Fibroblast of skin of scalp (primary cell): ENCODE results near the gene SMCO4. TPM values are rescaled to one million over a fixed set of nuclear protein-coding genes. Genes with fewer than 3 reads are reported as not detected.
"Not testable (repeated sequence)": the region's sequence is repeated elsewhere in the genome, so short reads cannot be mapped to it uniquely, and the experiment has no call there.

Experiments
- DNase-seq: peaks from one replicate; pipeline ENCODE4 v3.0.0-alpha.2; 2013
- polyA plus RNA-seq, 2 experiments: library from polyadenylated mRNA; unstranded; fragments of 120-200 nt; gene quantifications; one replicate each; pipeline ENCODE4 v1.2.1, GENCODE V29; 2013; ENCODE audit not compliant: insufficient read length in 2 of 2

Gene SMCO4, protein sequence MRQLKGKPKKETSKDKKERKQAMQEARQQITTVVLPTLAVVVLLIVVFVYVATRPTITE
- 23.7 TPM for polyA plus RNA-seq (2013, experiment 1 of 2; ENCODE audit: insufficient read length)
- polyA plus RNA-seq (2013, experiment 2 of 2; ENCODE audit: insufficient read length), result 22.3 TPM

DNA sequence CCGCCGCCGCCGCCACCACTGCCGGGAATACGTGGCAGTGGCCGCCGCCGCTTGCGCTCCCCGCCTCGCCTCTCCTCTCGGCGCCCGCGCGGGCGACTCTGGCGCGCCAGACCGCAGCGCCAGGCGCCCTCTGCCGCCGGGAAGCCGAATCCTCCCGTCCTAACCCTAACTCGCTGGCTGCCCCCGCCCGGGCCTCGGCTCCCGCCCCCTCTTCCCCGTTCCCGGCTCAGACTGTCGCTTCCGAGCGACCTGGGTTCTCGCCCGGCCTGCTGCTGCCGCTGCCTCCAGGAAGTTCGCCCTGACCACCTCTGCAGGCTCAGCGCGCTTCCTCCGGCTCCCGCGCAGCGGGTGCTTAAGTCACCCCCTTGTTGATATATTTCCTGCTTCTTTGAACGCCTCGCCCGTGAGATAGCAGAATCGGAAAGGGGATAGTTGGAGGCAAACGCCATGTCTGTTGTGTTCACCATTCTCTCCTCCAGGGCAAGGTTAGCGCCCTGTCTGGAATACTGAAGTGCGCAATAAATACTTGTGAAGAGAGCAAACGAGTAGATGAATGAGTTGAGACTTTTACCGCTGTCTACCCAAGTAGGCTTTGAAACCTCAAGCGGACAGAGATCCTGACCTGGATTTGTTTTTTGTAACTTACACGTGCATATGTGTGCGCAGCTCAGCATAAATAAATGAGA, at the start of gene SMCO4:
TSS of gene SMCO4 (minus strand) at position 100 of the 686 bp plus-strand sequence. CDS start 64,202 bp downstream, outside the sequence.
- peak; percentile 86 for DNase-seq

DNA sequence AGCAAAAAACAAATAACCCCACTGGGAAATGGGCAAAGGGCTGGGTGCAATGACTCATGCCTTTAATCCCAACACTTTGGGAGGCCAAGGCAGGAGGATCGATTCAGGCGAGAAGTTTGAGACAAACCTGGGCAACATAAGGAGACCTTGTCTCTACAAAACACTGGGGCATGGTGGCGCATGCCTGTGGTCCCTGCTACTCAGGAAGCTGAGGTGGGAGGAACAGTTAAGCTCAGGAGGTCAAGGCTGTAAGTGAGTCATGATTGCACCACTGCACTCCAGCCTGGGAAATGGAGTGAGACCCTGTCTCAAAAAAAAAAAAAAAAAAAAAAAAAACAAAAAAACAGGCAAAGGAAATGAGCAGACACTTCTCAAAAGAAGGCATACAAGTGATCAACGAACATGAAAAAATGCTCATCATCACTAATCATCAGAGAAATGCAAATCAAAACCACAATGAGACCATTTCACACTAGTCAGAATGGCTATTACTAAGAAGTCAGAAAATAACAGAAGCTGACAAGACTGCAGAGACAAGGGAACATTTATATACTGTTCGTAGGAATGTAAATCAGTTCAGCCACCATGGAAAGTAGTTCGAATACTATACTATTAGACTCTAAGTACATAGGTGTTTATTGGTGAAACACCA, 48.2 kb upstream of the SMCO4 start:
- peak; percentile 25 for DNase-seq

DNA sequence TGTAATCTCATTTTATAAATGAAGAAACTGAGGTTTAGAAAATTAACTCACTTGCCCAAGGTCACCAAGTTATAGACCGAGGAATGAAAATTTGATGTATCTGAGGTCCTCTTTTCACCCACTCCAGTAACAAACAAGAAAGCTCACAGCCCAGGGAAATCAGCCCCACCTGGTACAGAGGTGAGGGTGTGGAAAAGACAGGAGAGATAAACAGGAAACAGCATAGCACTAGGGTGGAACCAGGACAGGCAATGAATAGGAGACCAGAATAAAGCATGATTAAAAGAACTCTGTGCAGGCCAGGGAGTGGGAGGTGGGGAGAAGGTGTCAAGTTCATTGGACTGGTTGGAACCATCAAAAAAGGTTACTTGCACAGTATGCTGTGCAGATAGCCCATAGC, 46.2 kb upstream of the SMCO4 start:
- DNase-seq, result no peak

DNA sequence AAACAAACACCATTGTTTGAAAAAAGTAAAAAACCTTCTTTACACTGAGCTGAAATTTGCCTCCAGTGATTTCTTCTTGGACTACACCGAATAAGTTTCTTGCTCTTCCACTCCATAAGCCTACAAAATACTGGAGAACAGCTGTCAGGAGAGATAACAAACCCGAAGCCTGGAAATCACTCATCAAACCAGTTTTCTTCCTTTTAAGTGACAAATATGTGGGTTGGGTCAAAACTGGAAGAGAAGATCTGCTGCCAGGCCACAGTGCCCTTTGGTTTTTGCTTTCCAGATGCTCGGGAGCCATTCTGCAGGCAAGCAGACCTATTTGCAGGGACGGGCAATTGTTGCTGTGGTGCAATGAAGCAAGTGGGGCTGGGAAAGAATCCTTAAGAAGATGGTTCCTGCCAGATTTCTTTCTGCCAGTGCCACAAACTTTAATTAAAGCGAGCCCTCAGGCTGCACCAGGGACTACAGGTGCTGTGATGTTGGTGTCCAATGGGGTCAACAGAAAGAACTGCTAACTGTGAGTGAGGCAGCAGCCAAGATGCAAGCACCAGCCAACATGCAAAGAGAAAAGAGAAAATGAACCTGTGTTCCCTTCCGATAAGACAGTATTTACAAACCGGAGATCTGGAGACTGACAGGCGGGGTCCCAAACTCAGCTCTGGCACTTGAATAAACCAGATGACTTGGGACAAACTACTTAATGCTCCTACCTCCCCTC, 44.8 kb upstream of the SMCO4 start:
- no peak for DNase-seq

GRCh38 chr11:93587425-93587824, 44.2 kb upstream of the SMCO4 start:
- not testable (repeated sequence) for DNase-seq

DNA sequence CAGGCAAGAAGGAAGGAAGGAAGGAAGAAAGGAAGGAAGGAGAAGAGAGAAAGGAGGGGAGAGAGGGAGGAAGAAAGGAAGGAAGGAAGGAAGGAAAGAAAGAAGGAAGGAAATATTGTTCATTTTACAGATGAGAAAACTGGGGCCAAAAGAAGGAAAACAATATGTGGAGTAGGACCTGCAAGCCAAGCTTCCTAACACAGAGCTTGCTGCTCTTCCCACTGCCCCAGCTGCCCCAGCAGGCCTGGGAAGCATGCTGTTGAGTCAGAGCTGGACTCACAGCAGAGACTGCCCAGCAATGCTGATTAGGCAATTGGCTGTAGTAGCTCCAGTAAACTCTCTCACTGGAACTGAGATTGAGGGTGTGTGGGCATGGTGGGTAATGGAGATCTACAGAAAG, 42.6 kb upstream of the SMCO4 start:
- DNase-seq, result peak; percentile 40

DNA sequence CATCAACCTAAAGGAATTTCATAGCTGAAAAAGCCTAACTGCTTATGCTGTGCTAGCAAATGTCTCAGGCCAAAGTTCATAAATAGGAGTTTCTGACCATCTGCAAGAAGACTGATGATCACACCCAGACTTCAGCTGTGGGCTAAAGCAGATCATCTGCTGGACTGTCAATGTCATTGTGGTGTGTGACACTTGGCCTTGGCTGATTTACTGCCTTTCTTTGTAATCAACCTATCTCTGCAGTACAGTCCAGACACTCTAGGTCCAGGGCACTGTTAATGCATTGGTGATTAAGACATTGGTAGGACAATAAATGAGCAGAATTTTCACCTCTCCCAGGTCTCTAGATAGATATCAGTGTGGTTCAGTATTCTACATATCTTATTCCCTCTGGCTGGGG, 40.3 kb upstream of the SMCO4 start:
- DNase-seq, result no peak

- DNase-seq, result peak; percentile 4
Measured at GRCh38 chr11:93579187-93579751, 36.1 kb upstream of the SMCO4 start.

DNA sequence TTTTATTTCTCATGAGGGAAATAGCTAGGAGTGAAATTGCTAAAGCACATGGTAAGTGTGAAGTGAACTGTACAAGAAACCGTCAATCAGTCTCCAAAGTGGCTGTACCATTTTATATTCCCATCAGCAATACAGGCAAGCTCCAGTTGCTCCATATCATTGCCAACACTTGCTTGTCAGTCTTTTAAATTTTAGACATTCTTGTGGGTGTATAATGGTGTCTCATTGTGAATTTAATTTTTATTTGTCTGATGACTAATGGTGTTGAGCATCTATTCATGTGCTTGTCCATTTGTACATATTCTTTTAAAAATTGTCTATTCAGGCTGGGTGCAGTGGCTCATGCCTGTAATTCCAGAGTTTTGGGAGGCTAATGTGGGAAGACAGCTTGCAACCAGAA, 34.1 kb upstream of the SMCO4 start:
- peak; percentile 91 for DNase-seq

- DNase-seq, result peak; percentile 86
Measured at GRCh38 chr11:93576870-93577269, 33.7 kb upstream of the SMCO4 start.

DNA sequence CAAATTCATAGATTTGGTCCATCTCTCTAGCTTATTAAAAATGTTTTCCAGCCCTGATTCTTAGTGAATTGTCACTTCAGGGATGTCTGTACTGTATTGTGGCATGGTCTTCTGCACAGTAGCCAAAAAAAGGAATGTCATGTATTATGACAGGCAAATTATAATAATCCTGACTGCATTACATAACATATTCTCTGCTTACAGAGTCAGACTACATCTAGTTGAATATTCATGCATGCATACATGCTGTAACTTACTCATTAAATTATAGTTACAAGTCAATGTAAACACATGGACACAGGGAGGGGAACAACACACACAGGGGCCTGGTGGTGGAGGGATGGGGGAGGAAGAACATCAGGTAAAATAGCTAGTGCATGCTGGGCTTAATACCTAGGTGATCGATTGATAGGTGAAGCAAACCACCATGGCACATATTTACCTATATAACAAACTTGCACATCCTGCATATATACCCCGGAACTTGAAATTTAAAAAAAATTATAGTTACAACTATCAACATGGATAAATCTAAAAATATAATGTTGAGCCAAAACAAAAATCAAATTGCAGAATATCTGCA, 31.5 kb upstream of the SMCO4 start:
- DNase-seq, result no peak

- DNase-seq, result peak; percentile 1
Measured at GRCh38 chr11:93573184-93573583, 30.0 kb upstream of the SMCO4 start.

GRCh38 chr11:93572621-93573020, 29.4 kb upstream of the SMCO4 start:
- DNase-seq, result no peak

GRCh38 chr11:93572171-93572570, 29.0 kb upstream of the SMCO4 start:
- DNase-seq, result no peak

DNA sequence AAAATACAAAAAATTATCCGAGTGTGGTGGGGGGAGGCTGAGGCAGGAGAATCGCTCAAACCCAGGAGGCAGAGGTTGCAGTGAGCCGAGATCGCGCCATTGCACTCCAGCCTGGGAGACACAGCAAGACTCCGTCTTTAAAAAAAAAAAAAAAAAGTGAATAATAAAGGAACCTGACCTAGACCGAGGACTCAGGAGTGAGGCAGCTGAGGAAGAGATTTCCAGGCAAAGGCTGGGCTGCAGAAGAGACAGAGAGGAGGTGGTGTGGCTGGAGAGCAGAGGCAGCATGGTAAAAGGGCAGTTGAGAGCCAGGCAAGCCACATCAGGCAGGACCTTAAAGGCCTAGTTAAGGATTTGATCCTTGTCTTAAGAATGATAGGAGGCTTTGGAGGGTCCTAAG, 28.4 kb upstream of the SMCO4 start:
- no peak for DNase-seq

DNA sequence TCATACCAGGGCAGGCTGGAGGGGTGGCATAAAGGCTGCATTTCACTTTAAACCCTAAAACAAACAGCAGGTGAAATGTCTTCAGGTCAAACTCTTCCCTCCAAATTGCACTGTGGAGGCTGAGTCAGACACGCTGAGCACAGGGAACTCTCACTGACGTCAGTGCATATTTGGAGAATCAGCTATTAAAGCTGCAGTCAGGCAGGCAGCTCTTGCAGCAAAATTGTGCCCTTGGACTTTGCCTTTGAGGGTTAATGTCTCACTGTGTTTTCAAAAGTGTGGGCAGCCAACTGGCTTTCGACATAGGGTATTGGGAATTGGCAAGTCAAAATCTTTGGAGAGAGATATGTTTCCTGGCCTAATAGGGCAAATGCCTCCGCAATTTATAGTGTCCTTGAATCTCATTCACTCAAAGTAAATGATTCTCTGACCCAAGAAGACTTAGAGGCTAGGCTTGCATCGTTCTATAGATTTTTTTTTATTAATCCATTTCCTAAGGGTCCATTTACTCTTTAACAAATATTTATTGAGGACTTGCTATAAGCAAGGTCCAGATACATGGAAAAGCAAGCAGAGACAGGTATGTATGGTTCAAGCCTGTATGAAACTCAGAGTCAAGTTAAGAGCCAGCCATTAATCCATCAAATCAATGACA, 27.7 kb upstream of the SMCO4 start:
- DNase-seq, result peak; percentile 52

GRCh38 chr11:93569496-93569895, 26.3 kb upstream of the SMCO4 start:
- no peak for DNase-seq

DNA sequence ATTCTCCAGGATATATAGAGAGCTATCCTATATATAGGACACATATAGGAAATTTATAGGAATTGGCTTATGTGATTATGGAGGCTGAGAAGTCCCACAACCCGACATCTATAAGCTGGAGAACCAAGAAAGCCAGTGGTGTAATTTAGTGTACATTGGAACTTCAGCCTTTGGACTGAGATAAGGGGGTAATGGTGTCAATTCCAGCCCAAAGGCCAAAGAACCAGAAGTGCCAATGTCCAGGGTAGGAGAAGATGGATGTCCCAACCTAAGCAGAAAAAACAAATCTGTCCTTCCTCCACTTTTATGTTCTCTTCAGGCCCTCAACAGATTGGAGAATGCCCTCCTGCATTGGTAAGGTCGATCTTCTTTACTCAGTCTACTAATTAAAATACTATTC, 25.5 kb upstream of the SMCO4 start:
- DNase-seq, result no peak

DNA sequence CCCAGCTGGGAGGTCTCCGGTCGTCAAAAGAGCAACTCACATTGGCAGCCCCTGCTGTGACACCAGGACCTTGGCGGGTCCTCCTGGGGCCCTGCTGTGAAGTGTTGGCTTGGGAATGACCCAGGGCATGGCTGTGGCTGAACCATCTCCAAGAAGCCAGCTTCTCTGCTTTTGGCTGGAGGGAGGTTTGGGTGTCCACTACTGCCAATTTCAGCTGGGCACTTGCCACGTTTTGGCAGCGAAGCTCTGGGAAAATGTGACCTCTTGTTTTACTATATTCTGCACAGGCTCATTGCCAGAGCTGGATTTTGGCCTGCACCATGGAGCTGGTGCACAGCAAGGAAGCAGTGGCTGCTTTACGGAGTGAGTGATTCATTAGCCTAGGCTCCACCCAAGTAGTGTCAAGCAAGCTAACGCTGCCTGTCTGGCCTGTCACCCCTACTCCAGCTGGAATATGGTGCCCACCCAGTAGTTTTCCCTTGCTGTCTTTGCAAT, 24.3 kb upstream of the SMCO4 start:
- peak; percentile 22 for DNase-seq

GRCh38 chr11:93564895-93565294, 21.7 kb upstream of the SMCO4 start:
- no peak for DNase-seq

DNA sequence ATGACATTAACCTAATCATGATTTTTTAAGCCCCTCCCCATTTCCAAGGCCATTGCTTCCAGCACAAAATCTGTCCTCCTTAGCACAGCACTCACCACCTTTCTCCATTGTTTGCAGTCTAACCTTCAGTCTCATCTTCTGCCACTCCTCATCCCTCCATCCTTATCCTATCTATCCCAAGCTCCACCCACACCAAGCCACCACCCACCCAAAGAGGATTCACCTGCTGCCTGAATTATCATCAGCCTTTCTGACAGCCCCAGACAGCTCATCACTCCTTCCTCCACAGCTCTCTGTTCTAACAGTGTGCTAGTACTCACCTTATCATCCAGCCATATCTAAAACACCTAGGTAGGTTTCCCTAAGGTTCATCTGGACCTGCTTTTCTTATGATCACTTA, 20.7 kb upstream of the SMCO4 start:
- DNase-seq, result no peak
